Keratinocyte (primary cell): ENCODE results near the gene THOC2. TPM values are rescaled to one million over a fixed set of nuclear protein-coding genes. Genes with fewer than 3 reads are reported as not detected.
"Not testable (repeated sequence)": the region's sequence is repeated elsewhere in the genome, so short reads cannot be mapped to it uniquely, and the experiment has no call there.

Experiments used
- DNase-seq: peaks from one replicate; pipeline ENCODE4 v3.0.0-alpha.2; 2011; ENCODE audit warnings: low read depth, missing footprints, low spot score
- FAIRE-seq: peaks from 2 replicates; lab custom pipeline; 2011; peaks lifted over from hg19 to GRCh38; lab: Jason Lieb, UNC
- H2AFZ ChIP-seq: 2 replicates; pipeline ENCODE4 v1.6.0; 2012; ENCODE audit warnings: low read length, control low read depth, inconsistent platforms; ENCODE audit not compliant: control insufficient read depth
- H3K27ac ChIP-seq: 2 replicates; pipeline ENCODE4 v1.5.1; 2011; ENCODE audit warnings: low read length; ENCODE audit not compliant: control insufficient read depth, insufficient read depth
- H3K27me3 ChIP-seq: 3 replicates; pipeline ENCODE4 v1.6.0; 2011; ENCODE audit warnings: low read length; ENCODE audit not compliant: control insufficient read depth, insufficient read depth; ENCODE audit errors: extremely low read depth
- H3K36me3 ChIP-seq, 2 experiments: 2 replicates in 1 of 2; 3 replicates in 1 of 2; pipeline ENCODE4 v1.5.1; 2011; ENCODE audit warnings: low read length in 2 of 2, mild to moderate bottlenecking in 1 of 2; ENCODE audit not compliant: control insufficient read depth in 2 of 2, insufficient read depth in 2 of 2; ENCODE audit errors: extremely low read depth in 1 of 2
- H3K4me1 ChIP-seq: 3 replicates; pipeline ENCODE4 v1.5.1; 2011; ENCODE audit warnings: low read length; ENCODE audit not compliant: control insufficient read depth, insufficient read depth; ENCODE audit errors: extremely low read depth
- H3K4me2 ChIP-seq: 3 replicates; pipeline ENCODE4 v1.6.0; 2011; ENCODE audit warnings: low read depth, low read length; ENCODE audit not compliant: control insufficient read depth, insufficient read depth; ENCODE audit errors: extremely low read depth
- H3K4me3 ChIP-seq, 3 experiments: fragments of 200-600 bp in 1 of 3; sonication (generic) in 1 of 3; 2 replicates in 2 of 3; 3 replicates in 1 of 3; pipeline ENCODE4 v1.5.1; 2011 to 2016; ENCODE audit warnings: low read length in 3 of 3, mild to moderate bottlenecking in 3 of 3, control low read depth in 2 of 3, inconsistent platforms in 1 of 3, low read depth in 1 of 3, mixed read lengths in 1 of 3, mixed run types in 1 of 3, moderate library complexity in 1 of 3; ENCODE audit not compliant: control insufficient read depth in 2 of 3, insufficient read depth in 2 of 3; ENCODE audit errors: extremely low read depth in 1 of 3
- H3K79me2 ChIP-seq: 2 replicates; pipeline ENCODE4 v1.6.0; 2012; ENCODE audit warnings: low read length; ENCODE audit not compliant: control insufficient read depth, insufficient read depth
- H3K9ac ChIP-seq: 3 replicates; pipeline ENCODE4 v1.6.0; 2011; ENCODE audit warnings: low read length; ENCODE audit not compliant: control insufficient read depth, insufficient read depth; ENCODE audit errors: extremely low read depth
- H3K9me1 ChIP-seq: 3 replicates; pipeline ENCODE4 v1.6.0; 2011; ENCODE audit warnings: low read length; ENCODE audit not compliant: control insufficient read depth, insufficient read depth; ENCODE audit errors: extremely low read depth
- H3K9me3 ChIP-seq: 2 replicates; pipeline ENCODE4 v1.5.1; 2012; ENCODE audit warnings: low read depth, low read length; ENCODE audit not compliant: control insufficient read depth
- H4K20me1 ChIP-seq: 3 replicates; pipeline ENCODE4 v1.6.0; 2011; ENCODE audit warnings: low read length; ENCODE audit not compliant: control insufficient read depth, insufficient read depth; ENCODE audit errors: extremely low read depth
- EZH2 ChIP-seq: IDR thresholded peaks from one replicate; pipeline ENCODE4 v1.6.1; 2012; ENCODE audit warnings: inconsistent platforms, mild to moderate bottlenecking, low read length, moderate library complexity
- dilution Hi-C: fragments of 300-500 bp; cut with MboI; formaldehyde crosslinking; loops from one replicate; pipeline ENCODE4 v1.7.0; 2020; ENCODE audit warnings: low sequenced_read_pairs; ENCODE audit not compliant: extremely low pct_ligation_motif_present
- polyA plus RNA-seq, 5 experiments: library from polyadenylated mRNA; depleted of rRNA in 3 of 5; stranded (reverse) in 3 of 5; stranded (forward) in 1 of 5; unstranded in 1 of 5; fragments of >200 nt; gene quantifications; 1 replicate in 1 of 5; 2 replicates in 3 of 5; 3 replicates in 1 of 5; pipeline versions ENCODE4 v1.2.1 to v1.2.3, GENCODE V29; 2011 to 2012; ENCODE audit warnings: missing spikeins in 2 of 5, low read depth in 1 of 5, low replicate concordance in 1 of 5
- TF ChIP-seq, protein P1 (sequence below), 3 experiments: IDR thresholded peaks in 1 of 3; conservative IDR thresholded peaks in 1 of 3; optimal IDR thresholded peaks in 1 of 3; 2 replicates in 2 of 3; 3 replicates in 1 of 3; pipeline versions ENCODE3 to v1.5.1; 2011; ENCODE audit warnings: low read length in 3 of 3, mild to moderate bottlenecking in 3 of 3, moderate library complexity in 2 of 3, control low read depth in 1 of 3, inconsistent platforms in 1 of 3; ENCODE audit not compliant: insufficient read depth in 2 of 3; ENCODE audit errors: extremely low read depth in 1 of 3

Gene THOC2
- polyA plus RNA-seq, 1 donor (not counting 4 experiments of a cell fraction or from before 2014, with no cell fraction given) = 61.1 TPM

GRCh38 chrX:123757794-123758193 lies 24.9 kb upstream of the THOC2 start:
- H3K27ac ChIP-seq, H3K9ac ChIP-seq, H3K4me2 ChIP-seq, H4K20me1 ChIP-seq, H3K4me3 ChIP-seq, H3K9me3 ChIP-seq, H3K79me2 ChIP-seq, H3K4me1 ChIP-seq, H3K9me1 ChIP-seq, DNase-seq, H2AFZ ChIP-seq, H3K27me3 ChIP-seq, H3K36me3 ChIP-seq, FAIRE-seq, dilution Hi-C loops: not testable (repeated sequence)

- no peak overlapping the region for H2AFZ ChIP-seq
- H3K79me2 ChIP-seq = no peaks in the 10 kb centered on the region
- FAIRE-seq = no peak
- H3K36me3 ChIP-seq = no peaks in the 10 kb centered on the region
- H3K4me3 ChIP-seq = no peak overlapping the region
- no peaks in the 10 kb centered on the region for H3K9me1 ChIP-seq
- TF ChIP-seq, protein P1, sequence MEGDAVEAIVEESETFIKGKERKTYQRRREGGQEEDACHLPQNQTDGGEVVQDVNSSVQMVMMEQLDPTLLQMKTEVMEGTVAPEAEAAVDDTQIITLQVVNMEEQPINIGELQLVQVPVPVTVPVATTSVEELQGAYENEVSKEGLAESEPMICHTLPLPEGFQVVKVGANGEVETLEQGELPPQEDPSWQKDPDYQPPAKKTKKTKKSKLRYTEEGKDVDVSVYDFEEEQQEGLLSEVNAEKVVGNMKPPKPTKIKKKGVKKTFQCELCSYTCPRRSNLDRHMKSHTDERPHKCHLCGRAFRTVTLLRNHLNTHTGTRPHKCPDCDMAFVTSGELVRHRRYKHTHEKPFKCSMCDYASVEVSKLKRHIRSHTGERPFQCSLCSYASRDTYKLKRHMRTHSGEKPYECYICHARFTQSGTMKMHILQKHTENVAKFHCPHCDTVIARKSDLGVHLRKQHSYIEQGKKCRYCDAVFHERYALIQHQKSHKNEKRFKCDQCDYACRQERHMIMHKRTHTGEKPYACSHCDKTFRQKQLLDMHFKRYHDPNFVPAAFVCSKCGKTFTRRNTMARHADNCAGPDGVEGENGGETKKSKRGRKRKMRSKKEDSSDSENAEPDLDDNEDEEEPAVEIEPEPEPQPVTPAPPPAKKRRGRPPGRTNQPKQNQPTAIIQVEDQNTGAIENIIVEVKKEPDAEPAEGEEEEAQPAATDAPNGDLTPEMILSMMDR (optimal IDR thresholded peaks at IDR 0.05 in 1 of 3, IDR thresholded peaks at IDR 0.05 in 1 of 3, conservative IDR thresholded peaks at IDR 0.05 in 1 of 3; ENCODE audit: extremely low read depth in 1 of 3, insufficient read depth in 2 of 3, low read length in 3 of 3) = no peak
- no peak for TF ChIP-seq EZH2
- H3K4me2 ChIP-seq = no peak overlapping the region
- no peaks in the 10 kb centered on the region for H3K9me3 ChIP-seq
- no peak for DNase-seq
- H3K27me3 ChIP-seq = no peaks in the 10 kb centered on the region
- dilution Hi-C loops = no loop called here
- no peaks in the 10 kb centered on the region for H3K4me1 ChIP-seq
- H4K20me1 ChIP-seq = no peaks in the 10 kb centered on the region
- no peak overlapping the region for H3K27ac ChIP-seq
- H3K9ac ChIP-seq = no peak overlapping the region
Observed at GRCh38 chrX:123756320-123756719, 23.5 kb upstream of the THOC2 start.

GRCh38 chrX:123755107-123755506 lies 22.3 kb upstream of the THOC2 start:
- H4K20me1 ChIP-seq = no peaks in the 10 kb centered on the region
- H3K9me3 ChIP-seq = no peaks in the 10 kb centered on the region
- DNase-seq (no peak), FAIRE-seq (no peak)
- no peaks in the 10 kb centered on the region for H3K36me3 ChIP-seq
- no peaks in the 10 kb centered on the region for H3K9me1 ChIP-seq
- H3K4me2 ChIP-seq = no peak overlapping the region
- no peak overlapping the region for H3K4me3 ChIP-seq
- H3K79me2 ChIP-seq = no peaks in the 10 kb centered on the region
- H3K27ac ChIP-seq = no peak overlapping the region
- TF ChIP-seq, protein P1 (optimal IDR thresholded peaks at IDR 0.05 in 1 of 3, IDR thresholded peaks at IDR 0.05 in 1 of 3, conservative IDR thresholded peaks at IDR 0.05 in 1 of 3; ENCODE audit: extremely low read depth in 1 of 3, insufficient read depth in 2 of 3, low read length in 3 of 3) = no peak
- TF ChIP-seq EZH2 = no peak
- no peaks in the 10 kb centered on the region for H3K27me3 ChIP-seq
- H3K4me1 ChIP-seq = no peaks in the 10 kb centered on the region
- dilution Hi-C loops = no loop called here
- no peak overlapping the region for H2AFZ ChIP-seq
- H3K9ac ChIP-seq = no peak overlapping the region
